T-helper 2 cell (primary cell): ENCODE measurements around the gene GDPGP1.

ENCODE experiments used
- DNase-seq, 5 experiments: peaks; one replicate each; pipeline versions ENCODE4 v3.0.0 to v3.0.0-alpha.2; 2012 to 2022

GDPGP1 gene

DNA sequence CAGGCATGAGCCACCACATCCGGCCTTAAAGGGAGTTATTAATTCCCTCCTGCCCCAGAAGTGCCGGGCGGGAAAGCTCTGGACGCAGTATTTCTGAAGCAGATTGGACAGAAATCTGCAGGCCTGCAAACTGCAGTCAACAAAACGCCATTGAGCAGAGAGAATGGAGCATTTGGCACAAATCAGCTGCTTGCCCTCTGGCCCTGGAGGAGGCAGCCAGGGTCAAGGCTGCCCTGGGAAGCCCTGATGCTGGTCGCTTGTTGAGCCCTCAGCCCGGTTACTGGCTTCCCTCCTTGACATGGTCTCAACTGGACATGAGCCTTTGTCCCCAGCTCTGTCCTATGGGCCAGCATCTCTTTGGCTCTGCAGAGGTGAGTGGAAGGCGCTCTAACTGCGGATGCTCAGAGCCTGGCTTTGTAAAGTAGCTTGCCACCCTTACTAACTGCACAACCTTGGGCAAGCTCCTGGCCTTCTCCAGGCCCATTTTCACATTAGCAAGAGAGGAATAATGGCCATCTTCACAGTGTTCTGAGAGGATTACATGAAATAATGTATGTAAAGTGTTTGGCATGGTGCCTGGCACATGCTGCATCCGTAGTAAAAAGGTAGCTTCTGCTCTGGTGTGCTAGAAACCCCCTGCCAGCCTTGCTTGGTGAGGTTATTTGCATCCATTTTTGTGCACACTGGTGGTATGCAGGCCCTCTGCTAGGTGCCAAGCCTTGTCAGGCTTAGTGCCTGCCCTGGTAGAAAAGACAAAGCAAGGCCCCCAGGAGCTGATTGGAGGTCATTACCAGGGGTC, 28.8 kb upstream of the GDPGP1 start:
- DNase-seq: no peak

DNA sequence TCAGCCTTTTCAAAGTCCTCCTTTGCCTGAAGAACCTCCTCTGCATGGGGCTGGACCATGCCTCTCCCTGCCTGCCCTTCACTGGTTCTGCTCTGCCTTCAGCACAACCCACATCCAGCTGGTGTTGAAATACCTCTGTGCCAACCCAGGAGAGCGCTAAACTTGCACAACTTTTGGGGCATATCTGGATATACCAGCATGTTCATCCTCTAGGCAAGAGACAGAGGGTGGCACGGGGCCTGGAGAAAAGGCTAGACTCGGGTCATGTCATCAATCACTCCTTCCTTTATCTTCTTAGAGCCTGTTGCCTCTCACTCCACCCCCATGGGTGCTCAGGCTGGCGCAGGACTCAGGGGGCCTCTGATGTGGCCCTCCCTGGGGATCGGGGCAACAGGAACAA, 28.1 kb upstream of the GDPGP1 start:
- DNase-seq: no peak

DNA sequence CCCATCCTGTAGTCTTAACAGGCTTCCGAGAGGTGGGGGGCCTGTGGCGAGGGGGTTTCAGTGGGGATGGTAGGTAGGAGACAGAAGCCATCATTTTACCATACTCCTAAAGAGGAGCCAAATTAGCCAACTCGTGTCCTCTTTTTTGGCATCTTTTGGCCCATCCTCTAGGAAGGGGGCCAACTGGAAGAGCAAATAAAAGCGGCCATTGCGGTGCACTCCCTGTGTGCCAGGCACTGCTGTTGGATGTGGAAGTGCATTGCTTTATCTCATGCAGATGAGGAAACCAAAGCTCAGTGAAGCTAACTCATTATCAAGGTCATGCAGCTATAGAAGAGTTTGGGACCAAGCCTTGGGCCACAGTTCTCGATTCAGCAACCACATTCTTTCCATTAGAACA, 26.8 kb upstream of the GDPGP1 start:
- DNase-seq: no peak

DNA sequence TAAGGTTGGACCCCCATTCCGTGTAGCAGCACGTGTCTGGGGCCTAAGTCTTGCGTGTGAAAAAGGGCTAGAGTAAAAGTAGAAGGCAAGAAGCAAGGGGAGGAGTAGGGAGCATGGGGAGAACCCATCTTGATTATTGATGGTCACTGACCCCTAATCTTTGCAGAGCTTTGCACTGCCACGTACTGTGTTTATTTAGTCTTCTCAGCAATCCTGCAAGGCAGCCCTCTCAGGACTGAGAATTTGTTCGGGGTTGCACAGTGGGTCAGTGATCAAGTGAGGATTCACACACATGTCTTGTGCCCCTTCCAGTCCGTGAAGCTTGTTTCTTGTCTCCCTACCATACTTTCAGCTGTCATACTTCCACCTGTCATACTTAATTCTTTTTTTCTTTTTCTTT, 25.7 kb upstream of the GDPGP1 start:
- DNase-seq: no peak

DNA sequence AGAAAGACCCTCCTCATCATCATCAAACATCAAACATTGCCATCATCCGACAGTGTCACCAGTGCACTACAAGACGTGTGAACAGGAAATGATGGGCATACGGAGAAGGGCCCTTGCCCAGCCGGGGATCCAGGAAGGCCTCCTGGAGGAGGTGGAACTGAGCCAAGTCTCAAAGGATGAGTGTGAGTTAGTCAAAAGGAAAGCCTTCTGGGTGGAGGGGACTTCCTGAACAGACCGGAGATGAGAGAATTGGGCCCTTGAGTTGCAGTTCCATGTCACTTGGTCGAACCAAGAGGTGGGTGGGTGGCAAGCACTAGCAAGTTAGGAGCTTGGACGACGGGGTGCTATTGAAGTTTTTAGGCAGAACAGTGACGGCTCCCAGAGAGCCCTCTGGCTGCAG, 24.4 kb upstream of the GDPGP1 start:
- peak in 1 of 5 experiments; percentile 69 for DNase-seq

DNA sequence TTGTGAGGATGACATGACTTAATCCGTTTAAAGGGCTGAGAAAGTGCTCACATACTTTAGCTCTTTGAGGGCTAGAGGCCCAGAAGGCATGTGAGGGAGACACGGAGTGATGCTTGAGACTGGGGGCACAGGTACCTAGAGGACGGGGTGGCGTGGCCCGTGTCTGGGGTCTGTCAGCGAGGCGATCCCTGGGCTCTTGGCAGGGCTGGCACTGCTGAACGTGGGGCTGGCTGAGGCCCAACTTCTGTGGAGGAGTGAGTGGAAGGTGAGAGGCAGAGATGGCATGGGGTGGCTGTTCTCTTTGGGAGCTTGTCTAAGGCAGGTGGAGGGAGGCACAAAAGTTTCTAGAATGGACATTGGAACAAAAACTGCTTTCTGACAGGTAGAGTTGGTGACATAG, 23.4 kb upstream of the GDPGP1 start:
- no peak for DNase-seq

DNA sequence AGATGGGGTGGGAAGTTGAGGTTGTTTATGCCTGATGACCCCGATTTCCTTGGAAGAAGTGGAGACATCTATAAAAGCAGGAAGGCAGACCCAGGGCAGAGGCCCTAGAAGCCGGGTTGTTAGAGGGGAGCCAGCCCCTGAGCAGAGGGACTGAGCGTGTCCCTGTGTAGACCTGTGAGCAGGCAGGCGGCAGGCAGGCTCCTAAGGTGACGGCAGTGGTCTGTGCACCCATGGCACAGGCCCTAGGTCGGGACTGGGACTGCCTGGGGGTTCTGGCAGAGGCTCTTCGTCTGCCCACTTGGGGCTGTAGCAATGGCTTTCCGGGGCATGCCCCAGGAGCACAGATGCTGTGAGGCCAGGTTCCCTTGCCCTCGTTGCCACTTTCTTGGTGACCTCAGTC, 23.0 kb upstream of the GDPGP1 start:
- DNase-seq: no peak

DNA sequence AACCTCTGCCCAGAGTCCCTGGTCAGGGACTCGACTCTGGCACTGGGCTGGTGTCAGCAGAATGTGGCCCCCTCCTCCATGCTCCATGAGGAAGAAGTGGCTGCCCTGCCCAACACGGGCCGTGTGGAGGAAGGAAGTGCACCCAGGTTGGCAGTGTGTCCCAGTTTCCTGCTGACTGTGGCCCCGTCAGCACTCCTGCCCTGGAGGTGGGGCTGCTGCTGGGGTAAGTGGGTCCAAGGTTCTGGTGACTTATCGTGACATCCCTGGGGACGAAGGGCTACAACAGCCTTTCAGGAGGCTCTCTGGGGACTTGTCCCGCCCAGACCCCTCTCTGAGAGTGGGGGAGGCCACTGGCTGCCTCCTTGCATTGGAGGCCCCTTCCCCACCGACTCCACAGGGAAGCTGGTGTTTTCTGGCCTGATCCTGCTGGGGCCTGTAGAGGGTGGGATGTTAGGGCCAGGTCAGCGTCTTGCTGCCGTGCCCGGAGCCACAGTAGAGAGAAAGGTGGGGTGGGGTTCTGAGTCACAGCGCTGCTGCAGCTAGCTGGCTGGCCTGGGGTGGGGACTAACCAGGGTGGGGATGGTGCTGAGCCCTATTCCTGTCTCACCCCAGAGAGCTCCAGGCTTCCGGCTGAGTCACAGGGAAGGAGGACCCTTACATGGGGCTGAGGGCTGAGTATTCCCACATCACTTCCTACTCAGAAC, 22.4 kb upstream of the GDPGP1 start:
- no peak for DNase-seq

DNA sequence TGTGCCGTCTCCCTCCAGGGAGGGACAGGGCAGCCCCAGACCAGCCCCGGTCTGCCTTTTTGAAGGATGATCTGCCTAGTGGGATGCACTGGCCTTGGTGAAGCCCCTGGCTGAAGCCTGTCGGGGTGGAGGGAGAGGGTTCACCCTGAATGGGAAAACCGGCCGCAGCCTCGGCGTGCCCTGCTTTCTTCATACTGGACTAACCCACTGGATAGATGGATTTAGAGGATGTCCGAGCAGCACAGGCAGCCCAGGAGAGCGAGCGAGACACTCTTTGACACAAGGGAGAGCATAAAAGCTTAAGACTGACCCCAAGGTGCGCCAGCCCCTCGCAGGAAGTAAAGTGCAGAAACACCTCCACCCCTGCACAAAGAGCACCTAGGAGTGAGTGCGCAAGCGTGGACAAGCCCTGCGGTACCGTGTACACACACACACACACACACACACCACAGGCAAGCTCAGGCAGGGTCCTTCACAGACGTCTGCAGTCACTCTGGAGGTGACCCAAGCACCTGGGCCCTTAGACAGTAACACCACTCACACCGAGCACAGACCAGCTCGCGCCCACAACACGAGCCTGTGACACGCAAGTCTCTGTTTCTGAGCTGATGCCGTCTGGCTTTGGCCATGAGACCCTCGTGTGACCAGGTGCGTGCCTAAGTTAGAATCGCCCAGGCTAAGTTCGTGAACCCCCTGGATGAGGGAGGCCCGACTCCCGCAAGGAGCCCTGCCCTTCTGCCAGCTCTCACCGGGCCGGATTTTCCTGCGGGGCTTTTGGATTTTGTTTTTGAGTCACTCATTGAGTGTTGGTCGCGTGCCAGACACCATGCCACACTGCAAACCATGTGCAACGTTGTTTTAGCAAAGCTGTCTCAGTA, 21.5 kb upstream of the GDPGP1 start:
- no peak for DNase-seq

DNA sequence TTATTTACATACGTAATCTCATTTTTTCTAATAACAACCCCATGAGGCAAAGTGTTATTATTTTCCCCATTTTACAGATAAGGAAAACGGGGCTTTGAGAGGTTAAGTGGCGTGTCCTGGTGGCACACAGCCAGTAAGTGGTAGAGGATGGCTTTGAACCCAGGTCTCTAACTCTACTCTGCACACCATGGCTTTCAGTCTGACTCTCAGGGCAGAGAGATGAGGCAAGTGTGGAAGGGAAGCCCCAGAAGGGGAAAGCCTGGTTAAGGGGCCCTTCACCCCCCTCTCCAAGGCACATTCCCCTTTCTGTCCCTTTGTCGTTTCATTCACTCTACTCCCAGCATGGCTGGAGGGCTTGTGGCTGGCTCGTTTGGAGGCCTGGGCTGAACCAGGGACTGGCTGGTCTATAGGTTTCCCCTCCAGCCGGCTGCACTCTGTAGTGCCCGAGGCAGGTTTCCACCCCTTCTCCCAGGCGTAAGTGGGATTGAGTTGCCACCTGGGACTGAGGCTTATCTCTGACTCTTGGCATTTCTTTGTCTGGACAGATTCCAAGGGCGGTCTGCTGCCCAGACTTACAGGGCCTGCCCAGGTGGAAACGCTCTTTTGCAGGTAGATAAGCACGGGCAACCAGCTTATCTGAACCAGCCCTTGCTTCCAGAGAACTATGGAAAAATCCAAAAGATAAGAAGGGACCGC, 20.7 kb upstream of the GDPGP1 start:
- no peak for DNase-seq

DNA sequence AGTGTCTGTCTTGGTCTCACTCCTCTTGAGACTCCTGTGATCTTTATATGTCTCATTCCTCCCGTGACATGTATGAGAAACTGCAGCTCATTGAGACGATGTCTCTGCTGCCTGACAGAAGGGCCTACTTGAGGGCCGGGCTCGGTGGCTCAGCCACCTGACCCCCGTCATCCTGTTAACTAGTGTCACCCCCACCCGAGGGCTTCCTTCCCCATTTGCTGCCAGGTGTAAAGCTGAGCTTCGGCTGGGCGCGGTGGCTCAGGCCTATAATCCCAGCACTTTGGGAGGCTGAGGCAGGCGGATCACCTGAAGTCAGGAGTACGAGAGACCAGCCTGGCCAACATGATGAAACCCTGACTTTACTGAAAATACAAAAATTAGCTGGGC, 20.2 kb upstream of the GDPGP1 start:
- no peak for DNase-seq

DNA sequence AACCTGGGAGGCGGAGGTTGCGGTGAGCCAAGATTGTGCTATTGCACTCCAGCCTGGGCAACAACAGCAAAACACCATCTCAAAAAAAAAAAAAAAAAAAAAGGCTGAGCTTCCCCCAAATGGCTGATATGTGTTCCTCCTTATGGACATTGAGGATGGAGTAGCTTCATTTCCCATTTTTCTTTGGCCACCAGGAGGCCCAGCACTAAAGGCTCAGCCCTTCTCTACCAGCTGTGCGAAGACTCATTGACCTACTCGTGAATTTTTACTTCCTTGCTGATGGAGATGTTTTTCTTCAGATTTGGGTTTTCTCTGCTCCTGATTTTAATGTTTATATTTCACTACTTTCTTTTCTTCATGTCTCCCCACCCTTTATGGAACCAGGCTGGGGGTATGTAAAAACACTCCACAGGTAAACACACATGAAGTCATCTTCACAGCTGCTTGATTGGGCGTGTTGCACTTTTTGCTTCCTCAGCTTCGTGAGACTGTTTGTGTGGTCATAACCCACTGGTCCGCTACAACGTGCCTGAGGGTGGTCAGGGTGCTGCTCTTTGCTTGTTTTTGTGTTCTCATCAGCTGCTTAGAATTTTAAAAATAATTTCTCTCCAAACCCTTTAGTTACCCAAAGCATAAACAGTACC, 19.3 kb upstream of the GDPGP1 start:
- DNase-seq: no peak

DNA sequence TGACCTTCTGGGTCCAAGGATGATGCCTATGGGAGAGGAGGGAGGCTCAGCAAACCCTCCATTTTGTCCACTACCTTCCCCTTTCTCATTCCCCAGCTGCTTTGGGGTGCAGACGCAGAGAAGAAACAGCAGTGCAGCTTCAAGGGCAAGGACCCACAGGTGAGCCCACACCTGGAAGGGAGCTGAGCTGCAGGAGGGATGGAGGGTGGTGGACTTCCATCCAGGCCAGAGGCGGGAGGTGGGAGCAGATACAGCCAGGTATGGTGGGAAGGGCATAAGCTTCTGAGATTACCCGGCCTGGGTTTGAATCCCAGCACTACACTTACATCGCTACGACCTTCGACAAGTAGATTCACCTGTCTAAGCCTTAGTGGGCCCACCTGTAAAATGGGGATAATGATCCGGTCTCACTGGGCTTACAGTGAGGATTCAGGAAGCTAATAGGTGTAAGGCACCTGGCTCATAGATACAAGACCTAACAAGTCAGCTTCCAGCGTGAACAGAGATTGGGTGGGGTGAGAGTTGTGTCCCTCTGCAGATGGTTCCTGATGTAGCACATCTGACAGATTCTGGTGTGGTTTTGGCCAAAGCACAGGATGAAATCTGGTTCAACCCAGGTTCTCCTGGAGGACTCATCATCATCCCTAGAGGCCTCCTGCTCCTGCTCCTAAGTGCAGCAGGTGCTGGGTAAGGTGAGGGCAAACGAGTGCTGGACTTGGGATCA, 16.2 kb upstream of the GDPGP1 start:
- no peak for DNase-seq

DNA sequence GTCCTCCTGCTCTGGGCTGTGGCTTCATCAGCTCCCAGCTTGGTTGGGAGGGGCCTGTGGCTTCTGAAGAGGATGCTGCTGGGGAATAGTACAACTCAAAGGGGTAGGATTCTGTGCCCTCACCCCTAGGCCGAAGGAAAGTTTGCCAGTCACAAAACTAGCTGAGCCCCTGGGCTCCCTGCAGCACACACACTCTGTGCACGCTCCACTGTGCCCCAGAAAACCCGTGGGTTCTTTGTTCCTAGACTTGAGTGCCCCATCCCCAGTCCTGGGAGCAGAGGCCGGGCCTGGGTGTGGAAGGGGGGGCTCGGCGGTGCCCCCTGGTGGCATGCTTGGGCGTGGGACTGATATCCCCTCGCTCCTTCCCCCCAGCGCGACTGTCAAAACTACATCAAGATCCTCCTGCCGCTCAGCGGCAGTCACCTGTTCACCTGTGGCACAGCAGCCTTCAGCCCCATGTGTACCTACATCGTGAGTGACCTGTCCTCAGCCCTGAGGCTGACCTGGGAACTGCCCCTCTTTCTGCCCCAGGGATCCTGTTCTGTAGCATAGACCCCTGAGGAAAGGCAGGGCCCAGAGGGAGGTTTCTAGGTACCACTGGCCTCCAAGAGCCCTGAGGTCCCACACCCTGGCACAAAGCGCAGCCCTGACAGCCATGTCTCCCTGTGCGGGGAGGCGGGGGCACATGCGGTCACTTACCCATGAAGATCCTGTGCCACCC, 14.4 kb upstream of the GDPGP1 start:
- peak; percentile 25 to 44 (median 36) for DNase-seq

DNA sequence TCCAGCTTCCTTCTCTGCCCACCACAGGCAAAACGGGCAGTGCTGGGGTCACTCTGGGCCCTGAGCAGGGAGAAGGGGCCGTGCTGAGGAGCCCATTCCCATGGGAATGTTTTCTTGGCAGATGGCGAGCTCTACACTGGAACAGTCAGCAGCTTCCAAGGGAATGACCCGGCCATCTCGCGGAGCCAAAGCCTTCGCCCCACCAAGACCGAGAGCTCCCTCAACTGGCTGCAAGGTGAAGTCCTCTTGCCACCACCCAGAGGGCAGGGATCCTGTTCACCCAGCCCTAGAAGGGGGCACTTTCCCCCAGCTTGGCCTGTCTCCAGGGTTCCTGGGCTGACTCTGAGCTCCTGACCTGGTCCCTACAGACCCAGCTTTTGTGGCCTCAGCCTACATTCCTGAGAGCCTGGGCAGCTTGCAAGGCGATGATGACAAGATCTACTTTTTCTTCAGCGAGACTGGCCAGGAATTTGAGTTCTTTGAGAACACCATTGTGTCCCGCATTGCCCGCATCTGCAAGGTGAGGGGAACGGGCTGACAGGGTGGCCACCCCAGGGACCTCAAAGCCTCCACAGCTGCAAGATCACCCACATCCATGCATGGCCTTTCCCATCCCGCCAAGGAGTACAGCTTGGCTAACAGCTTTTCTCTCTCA, 12.6 kb upstream of the GDPGP1 start:
- DNase-seq: peak in 1 of 5 experiments; percentile 49

DNA sequence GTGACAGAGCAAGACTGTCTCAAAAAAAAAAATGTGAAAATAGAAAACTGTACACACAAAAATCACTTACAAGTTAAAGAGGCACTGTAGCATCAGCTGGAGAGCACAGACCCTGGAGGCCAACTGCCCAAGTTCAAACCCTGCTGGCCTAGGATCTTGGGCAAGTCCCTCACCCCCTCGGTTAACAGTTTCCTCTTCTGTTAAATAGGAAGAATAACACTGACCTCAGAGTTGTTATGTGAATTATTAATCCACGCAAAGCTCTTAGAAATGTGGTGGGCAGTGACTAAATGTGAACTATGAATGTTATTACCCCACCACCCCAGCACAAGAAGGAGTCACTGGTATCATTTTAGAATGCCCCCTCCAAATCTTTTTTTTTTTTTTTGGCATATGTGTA, 11.5 kb upstream of the GDPGP1 start:
- no peak for DNase-seq

DNA sequence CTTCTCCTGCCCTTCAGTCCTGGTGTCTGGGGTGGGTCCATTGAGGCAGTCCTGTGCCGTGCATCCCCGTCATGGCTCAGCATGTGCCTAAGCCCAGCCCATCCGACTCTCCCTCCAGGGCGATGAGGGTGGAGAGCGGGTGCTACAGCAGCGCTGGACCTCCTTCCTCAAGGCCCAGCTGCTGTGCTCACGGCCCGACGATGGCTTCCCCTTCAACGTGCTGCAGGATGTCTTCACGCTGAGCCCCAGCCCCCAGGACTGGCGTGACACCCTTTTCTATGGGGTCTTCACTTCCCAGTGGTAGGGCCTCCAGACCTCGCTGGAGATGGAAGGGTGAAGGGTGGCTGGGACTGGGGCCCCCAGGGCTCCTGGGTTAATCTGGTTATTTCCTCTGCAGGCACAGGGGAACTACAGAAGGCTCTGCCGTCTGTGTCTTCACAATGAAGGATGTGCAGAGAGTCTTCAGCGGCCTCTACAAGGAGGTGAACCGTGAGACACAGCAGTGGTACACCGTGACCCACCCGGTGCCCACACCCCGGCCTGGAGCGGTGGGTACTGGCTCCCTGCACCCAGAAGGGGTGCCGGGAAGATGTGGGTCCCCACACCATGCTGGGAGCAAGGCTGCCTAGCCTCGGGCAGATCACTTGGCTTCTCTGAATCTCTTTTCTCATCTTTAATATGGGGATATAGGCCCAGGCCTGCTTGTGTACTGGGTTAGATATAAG, 10.4 kb upstream of the GDPGP1 start:
- no peak for DNase-seq

DNA sequence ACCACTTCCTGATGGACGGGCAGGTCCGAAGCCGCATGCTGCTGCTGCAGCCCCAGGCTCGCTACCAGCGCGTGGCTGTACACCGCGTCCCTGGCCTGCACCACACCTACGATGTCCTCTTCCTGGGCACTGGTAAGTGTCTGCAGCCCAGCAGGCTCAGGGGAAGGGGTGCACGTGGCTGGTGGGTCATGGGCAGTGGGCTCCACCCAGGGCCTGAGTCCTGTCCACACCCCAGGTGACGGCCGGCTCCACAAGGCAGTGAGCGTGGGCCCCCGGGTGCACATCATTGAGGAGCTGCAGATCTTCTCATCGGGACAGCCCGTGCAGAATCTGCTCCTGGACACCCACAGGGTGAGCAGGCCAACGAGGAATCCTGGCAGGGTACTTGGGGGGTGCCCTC, 9.0 kb upstream of the GDPGP1 start:
- no peak for DNase-seq

DNA sequence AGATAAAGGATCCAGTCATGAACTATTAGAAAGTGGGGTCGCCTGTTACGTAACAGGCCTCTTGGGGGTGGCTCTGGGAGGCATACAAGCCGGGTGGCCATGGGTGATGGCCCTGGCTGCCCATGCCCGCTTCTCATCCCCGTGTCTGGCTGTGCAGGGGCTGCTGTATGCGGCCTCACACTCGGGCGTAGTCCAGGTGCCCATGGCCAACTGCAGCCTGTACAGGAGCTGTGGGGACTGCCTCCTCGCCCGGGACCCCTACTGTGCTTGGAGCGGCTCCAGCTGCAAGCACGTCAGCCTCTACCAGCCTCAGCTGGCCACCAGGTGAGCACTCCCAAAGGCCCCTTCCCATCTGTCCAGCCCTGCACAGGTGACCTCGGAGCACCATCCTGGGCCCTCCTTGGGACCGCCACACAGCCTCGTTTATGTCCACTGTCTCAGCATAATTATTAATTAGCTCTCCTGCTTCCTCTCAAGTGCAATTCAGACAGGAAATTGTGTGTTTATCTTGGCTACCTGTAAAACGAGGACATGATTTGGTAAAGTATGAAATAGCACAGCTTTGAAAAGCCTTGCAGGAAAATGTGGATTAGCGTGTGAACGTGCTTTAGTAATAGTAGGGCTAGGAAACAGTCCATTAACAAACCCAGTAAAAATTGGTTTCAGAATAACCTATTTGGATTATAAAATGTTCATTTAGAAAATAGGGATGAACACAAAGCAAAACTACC, 8.3 kb upstream of the GDPGP1 start:
- no peak for DNase-seq
